Measurements from ENCODE around the gene MEIS1.

Gene MEIS1

DNA sequence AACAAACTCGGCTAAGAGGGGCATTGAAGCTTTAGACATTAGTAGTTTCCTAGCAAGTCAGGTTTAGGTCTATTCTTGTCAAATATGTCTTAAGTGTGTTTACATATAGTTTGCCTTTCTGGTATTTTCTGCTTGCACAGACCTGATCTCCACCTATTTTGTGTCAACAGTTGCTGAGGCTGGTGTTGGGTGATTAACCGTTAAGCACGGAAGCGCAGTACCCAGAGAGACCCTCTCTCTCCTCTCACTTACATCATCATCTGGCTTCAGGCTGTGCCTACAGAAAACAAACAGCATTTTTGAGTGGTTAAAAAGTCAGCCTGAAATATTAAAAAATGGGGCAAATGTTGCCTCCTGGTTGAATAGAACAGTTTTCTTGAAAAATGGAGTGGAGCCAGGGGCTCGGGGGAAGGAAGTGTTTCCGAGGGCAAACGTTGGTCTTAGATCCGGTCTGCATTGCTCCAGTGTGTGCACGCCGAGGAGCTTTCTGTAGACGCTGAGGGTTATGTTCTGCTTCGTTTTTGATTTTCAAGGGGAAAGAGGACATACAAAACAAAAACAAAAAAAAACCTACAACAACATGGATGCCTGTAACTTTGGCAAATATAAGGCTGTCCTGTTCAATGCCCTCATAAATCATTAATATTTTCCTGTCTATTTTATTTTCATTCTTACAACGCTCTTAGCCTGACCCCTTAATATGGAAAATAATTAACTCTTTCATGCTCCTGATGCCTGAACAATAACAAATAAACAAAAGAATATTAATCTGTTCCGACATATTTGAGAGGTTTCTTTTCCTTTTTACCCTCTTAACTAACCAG is 120.8 kb downstream of the MEIS1 start:
- TF ChIP-seq, protein P1, sequence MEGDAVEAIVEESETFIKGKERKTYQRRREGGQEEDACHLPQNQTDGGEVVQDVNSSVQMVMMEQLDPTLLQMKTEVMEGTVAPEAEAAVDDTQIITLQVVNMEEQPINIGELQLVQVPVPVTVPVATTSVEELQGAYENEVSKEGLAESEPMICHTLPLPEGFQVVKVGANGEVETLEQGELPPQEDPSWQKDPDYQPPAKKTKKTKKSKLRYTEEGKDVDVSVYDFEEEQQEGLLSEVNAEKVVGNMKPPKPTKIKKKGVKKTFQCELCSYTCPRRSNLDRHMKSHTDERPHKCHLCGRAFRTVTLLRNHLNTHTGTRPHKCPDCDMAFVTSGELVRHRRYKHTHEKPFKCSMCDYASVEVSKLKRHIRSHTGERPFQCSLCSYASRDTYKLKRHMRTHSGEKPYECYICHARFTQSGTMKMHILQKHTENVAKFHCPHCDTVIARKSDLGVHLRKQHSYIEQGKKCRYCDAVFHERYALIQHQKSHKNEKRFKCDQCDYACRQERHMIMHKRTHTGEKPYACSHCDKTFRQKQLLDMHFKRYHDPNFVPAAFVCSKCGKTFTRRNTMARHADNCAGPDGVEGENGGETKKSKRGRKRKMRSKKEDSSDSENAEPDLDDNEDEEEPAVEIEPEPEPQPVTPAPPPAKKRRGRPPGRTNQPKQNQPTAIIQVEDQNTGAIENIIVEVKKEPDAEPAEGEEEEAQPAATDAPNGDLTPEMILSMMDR (IDR thresholded peaks at IDR 0.05; ENCODE audit: low read depth, low read length, missing control alignments): no peak
- in situ Hi-C loops (cut with HindIII; ENCODE audit: low sequenced_read_pairs): loop anchor here (5.0 kb wide), 1 partner anchor 108 kb away; no protein-coding TSS in a partner anchor
- no peak for DNase-seq (ENCODE audit: low read depth)
- H3K4me3 ChIP-seq (ENCODE audit: low read depth, low read length): peak overlapping the region; percentile 1

DNA sequence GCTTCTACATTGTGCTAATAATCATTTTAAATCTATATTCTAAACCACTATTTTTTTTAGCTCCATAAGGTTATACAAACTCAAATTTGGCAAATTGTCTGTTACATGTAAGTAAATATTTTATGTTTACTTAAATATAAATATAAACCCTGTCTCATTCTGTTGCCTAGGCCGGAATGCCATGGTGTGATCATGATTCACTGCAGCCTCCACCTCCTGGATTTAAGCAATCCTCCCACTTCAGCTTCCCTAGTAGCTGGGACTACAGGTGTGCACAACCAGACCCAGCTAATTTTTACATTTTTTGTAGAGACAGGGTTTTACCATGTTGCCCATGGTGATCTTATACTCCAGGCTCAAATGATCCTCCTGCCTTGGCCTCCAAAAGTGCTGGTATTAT is 124.7 kb downstream of the MEIS1 start:
- no peak overlapping the region for H3K4me3 ChIP-seq (ENCODE audit: low read depth, low read length)
- TF ChIP-seq, protein P1 (IDR thresholded peaks at IDR 0.05; ENCODE audit: low read depth, low read length, missing control alignments): no peak
- DNase-seq (ENCODE audit: low read depth): no peak
- in situ Hi-C loops (cut with HindIII; ENCODE audit: low sequenced_read_pairs): loop anchor here (5.0 kb wide), 1 partner anchor 112 kb away; no protein-coding TSS in a partner anchor

DNA sequence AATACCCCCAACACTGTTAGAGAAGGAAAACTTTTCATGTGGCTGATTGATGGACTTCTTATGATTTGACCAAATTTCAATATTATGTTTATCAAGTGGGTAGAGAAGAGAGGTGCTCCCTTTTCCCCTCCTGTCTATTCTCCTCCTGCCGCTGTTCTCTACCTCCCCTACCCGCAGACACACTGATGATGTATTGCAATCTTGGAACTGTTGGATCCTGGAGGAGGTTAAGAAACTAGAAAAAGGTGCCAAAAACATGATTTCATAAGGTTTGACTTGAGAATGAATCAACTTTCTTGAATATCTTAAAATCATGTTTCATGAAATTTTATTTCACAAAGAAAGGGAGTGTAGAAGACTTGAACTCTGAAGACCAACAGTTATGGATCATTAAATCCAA is 125.8 kb downstream of the MEIS1 start:
- TF ChIP-seq, protein P1 (IDR thresholded peaks at IDR 0.05; ENCODE audit: low read depth, low read length, missing control alignments): no peak
- in situ Hi-C loops (cut with HindIII; ENCODE audit: low sequenced_read_pairs): no loop called here
- DNase-seq (ENCODE audit: low read depth): no peak
- H3K4me3 ChIP-seq (ENCODE audit: low read depth, low read length): no peak overlapping the region

- in situ Hi-C loops (cut with HindIII; ENCODE audit: low sequenced_read_pairs): no loop called here
- DNase-seq (ENCODE audit: low read depth): no peak
- TF ChIP-seq, protein P1 (IDR thresholded peaks at IDR 0.05; ENCODE audit: low read depth, low read length, missing control alignments): no peak
- H3K4me3 ChIP-seq (ENCODE audit: low read depth, low read length): no peak overlapping the region
Measured at GRCh38 chr2:66561645-66562303, 126.8 kb downstream of the MEIS1 start.

DNA sequence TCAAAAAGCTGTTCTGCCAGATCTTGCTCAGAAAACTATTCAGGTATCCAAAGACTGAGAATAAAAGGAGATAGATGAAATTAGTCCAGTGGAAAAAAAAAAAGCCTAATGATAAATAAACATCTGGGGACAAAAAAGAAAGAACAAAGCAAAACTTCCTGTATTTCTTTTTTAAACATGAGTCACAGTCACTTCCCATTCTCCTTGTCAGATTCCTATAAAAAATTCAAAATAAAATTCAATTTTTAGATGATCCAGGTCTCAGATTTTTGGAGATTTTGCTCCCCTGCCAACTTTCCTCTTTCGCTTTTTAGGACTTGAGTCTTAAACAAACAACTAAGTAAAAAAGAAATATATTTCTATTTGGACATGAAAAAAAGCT is 127.4 kb downstream of the MEIS1 start:
- TF ChIP-seq, protein P1 (IDR thresholded peaks at IDR 0.05; ENCODE audit: low read depth, low read length, missing control alignments): no peak
- in situ Hi-C loops (cut with HindIII; ENCODE audit: low sequenced_read_pairs): no loop called here
- H3K4me3 ChIP-seq (ENCODE audit: low read depth, low read length): no peak overlapping the region
- no peak for DNase-seq (ENCODE audit: low read depth)

DNA sequence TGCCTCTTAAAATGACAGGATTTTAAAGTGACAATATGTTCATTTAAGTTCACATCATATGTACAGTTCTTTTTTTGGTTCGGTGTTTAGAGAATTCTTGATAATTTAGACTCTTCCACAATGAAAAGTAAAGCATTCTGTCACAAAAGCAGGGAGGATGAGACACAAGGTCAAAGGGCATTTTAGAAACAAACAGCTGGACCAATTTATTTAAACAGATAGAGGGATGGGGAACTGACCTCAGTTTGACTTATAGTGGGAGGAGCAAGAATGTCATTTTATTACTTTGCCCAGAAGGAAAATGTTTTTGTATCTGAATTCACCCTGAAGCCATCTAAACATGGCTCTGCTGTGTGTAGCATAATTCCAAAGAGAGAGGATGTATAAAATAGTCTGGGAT is 128.5 kb downstream of the MEIS1 start:
- in situ Hi-C loops (cut with HindIII; ENCODE audit: low sequenced_read_pairs): no loop called here
- TF ChIP-seq, protein P1 (IDR thresholded peaks at IDR 0.05; ENCODE audit: low read depth, low read length, missing control alignments): no peak
- DNase-seq (ENCODE audit: low read depth): no peak
- no peak overlapping the region for H3K4me3 ChIP-seq (ENCODE audit: low read depth, low read length)
